Nephron (organoid): Measurements from ENCODE around the gene WNT7B.

ENCODE experiments used
- H3K27ac Mint-ChIP-seq, 3 experiments: 2 replicates each; pipeline ENCODE4 v1.8.0; 2020; ENCODE audit warnings: mixed read lengths in 3 of 3, mild to moderate bottlenecking in 2 of 3, moderate library complexity in 1 of 3
- H3K27me3 Mint-ChIP-seq: 2 replicates; pipeline ENCODE4 v1.8.0; 2021; ENCODE audit warnings: low read depth, mild to moderate bottlenecking, moderate library complexity, mixed read lengths
- H3K36me3 Mint-ChIP-seq: 2 replicates; pipeline ENCODE4 v1.8.0; 2020; ENCODE audit warnings: low read depth, mixed read lengths
- H3K4me1 Mint-ChIP-seq: 2 replicates; pipeline ENCODE4 v1.8.0; 2020; ENCODE audit warnings: mixed read lengths
- H3K4me3 Mint-ChIP-seq, 3 experiments: 2 replicates each; pipeline ENCODE4 v1.8.0; 2020; ENCODE audit warnings: mild to moderate bottlenecking in 3 of 3, mixed read lengths in 3 of 3, moderate library complexity in 2 of 3
- H3K9me3 Mint-ChIP-seq: 2 replicates; pipeline ENCODE4 v1.8.0; 2020; ENCODE audit warnings: mixed read lengths
- CTCF ChIP-seq, 3 experiments: fragments of 200-600 bp; sonication (generic); IDR thresholded peaks; one replicate each; pipeline ENCODE4 v1.5.0; 2021; ENCODE audit warnings: antibody characterized with exemption in 3 of 3; ENCODE audit not compliant: unreplicated experiment in 3 of 3

Gene WNT7B

DNA sequence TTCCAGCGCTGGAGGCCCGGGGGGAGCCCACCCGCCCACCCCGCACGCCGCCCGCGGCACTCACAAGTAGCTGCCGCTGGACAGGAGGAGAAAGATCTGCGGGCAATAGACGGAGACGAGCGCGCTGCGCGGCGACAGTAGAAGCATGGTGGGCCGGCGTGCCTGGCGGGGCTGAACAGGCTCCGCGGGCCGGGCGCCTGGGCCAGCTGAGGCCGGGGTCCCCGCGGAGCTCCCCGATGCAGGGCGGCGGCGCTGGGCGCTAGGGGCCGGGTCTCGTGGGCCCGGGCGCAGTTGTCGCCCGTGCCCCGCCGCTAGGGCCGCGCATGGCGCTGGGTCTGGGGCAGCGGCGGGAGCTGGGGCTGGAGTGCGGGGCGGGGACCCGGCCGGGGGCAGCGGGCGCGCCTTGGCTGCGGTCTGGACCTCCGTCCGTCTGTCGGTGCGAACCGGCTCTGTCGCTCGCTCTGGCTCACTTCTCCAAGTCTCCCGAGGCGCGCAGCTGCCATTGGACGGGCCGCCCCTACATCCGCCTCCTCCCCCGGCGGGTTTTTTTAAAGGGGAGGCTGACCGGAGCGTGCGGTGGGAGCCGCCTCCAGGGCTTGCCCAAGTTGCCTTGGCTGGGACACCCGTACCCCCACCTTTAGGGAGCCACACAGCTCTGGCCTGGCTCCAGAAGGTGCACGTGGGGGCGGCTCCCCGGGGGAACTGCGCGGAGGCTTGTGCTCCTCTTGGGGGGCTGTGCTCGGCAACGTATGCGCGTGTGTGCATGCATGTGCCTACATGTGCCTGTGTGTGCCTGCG lies 4.7 kb downstream of the WNT7B start:
- H3K36me3 Mint-ChIP-seq: no peaks in the 10 kb centered on the region
- peaks cover 84% of the 10 kb centered on the region for H3K27me3 Mint-ChIP-seq
- peaks cover 19% of the 10 kb centered on the region for H3K4me1 Mint-ChIP-seq
- no peaks in the 10 kb centered on the region for H3K9me3 Mint-ChIP-seq
- no peak for TF ChIP-seq CTCF (IDR thresholded peaks at IDR 0.05; ENCODE audit: unreplicated experiment in 3 of 3)
- H3K4me3 Mint-ChIP-seq: peak overlapping the region; percentile 60 to 68 (median 63)
- no peak overlapping the region for H3K27ac Mint-ChIP-seq

DNA sequence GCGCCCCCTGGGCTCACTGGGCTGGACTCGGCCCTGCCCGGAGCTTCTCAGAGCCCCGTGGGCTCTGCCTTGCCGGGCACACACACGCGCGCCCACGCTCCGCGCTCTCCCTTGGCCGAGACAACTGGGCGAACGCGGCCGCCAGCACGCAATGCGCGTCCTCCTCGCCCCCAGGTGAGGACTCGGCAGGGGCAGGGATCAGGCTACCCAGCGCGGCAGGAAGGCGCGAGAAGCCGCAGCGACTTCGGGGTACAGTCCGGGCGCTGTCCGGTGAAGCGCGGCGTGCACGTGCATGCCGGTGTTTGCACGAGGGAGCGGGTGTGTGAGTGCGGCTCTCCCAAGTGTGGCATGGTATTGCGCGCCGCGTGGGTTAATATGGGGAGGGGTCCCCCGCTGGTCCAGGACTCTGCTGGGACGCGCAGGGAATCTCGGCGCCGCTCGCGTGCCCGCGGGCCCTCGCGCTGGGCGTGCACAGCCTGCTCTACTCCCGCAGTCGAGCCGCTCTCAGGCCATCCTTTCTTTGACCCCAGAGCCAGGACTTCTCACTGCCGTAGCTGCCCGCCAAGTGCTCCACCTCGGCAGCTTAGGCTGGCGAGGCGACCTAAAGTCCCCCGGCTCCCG lies 5.4 kb downstream of the WNT7B start:
- peaks cover 19% of the 10 kb centered on the region for H3K4me1 Mint-ChIP-seq
- H3K36me3 Mint-ChIP-seq: no peaks in the 10 kb centered on the region
- no peaks in the 10 kb centered on the region for H3K9me3 Mint-ChIP-seq
- TF ChIP-seq CTCF (IDR thresholded peaks at IDR 0.05; ENCODE audit: unreplicated experiment in 3 of 3): no peak
- H3K27me3 Mint-ChIP-seq: peaks cover 82% of the 10 kb centered on the region
- peak overlapping the region; percentile 16 to 82 (median 70) for H3K4me3 Mint-ChIP-seq
- no peak overlapping the region for H3K27ac Mint-ChIP-seq

- H3K27me3 Mint-ChIP-seq: peaks cover 80% of the 10 kb centered on the region
- peaks cover 19% of the 10 kb centered on the region for H3K4me1 Mint-ChIP-seq
- H3K27ac Mint-ChIP-seq: no peak overlapping the region
- no peaks in the 10 kb centered on the region for H3K36me3 Mint-ChIP-seq
- no peak for TF ChIP-seq CTCF (IDR thresholded peaks at IDR 0.05; ENCODE audit: unreplicated experiment in 3 of 3)
- peak overlapping the region; percentile 70 to 82 (median 81) for H3K4me3 Mint-ChIP-seq
- no peaks in the 10 kb centered on the region for H3K9me3 Mint-ChIP-seq
Measured at GRCh38 chr22:45970705-45971407, 6.1 kb downstream of the WNT7B start.

GRCh38 chr22:45969801-45970470 lies 7.0 kb downstream of the WNT7B start:
- peaks cover 75% of the 10 kb centered on the region for H3K27me3 Mint-ChIP-seq
- H3K4me3 Mint-ChIP-seq: peak overlapping the region in 1 of 3 experiments; percentile 30
- TF ChIP-seq CTCF (IDR thresholded peaks at IDR 0.05; ENCODE audit: unreplicated experiment in 3 of 3): no peak
- no peaks in the 10 kb centered on the region for H3K9me3 Mint-ChIP-seq
- no peak overlapping the region for H3K27ac Mint-ChIP-seq
- no peaks in the 10 kb centered on the region for H3K36me3 Mint-ChIP-seq
- H3K4me1 Mint-ChIP-seq: peaks cover 16% of the 10 kb centered on the region

DNA sequence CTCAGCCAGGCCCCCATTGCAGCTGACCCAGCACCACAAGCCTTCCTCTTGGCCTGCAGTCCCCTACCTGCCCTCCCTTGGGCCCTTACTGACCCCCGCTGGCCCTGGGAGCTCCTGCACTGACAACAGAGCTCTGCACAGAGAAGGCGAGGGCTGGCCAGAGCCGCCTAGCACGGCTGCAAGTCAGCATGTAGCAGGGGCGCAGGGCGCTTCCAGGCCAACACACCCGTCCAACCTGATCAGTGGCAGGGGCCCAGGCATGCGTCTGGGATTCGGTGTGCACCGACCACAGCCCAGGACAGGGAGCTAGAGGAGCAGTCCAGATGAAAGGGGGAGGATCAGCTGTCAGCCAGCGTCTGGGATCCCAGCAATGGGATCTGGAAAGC lies 7.6 kb downstream of the WNT7B start:
- Mint-ChIP-seq H3K4me1 (peaks cover 15% of the 10 kb centered on the region), H3K4me3 (peak overlapping the region in 1 of 3 experiments; percentile 30), H3K27me3 (peaks cover 73% of the 10 kb centered on the region), H3K9me3 (no peaks in the 10 kb centered on the region), H3K27ac (no peak overlapping the region), H3K36me3 (no peaks in the 10 kb centered on the region)
- peak in 1 of 3 experiments; percentile 7 for TF ChIP-seq CTCF (IDR thresholded peaks at IDR 0.05; ENCODE audit: unreplicated experiment in 3 of 3)
